Heart left ventricle (tissue), 16 donors: ENCODE results near the gene AFF3. TPM values are rescaled to one million over a fixed set of nuclear protein-coding genes. Genes with fewer than 3 reads are reported as not detected.

Experiments used
- ATAC-seq, 4 donors: fragments of 200-7000 bp; cut with Tn5 transposase; one replicate each; pipeline ENCODE4 v1.9.1; 2020 to 2022; ENCODE audit warnings: moderate library complexity in 4 of 4, mild to moderate bottlenecking in 3 of 4, moderate number of reproducible peaks in 1 of 4
- DNase-seq, 5 donors: peaks; one replicate each; pipeline ENCODE4 v3.0.0-alpha.2; 2020
- H3K27ac ChIP-seq, 12 donors: fragments of 200-600 bp; sonication (generic) in 4 of 12; one replicate each; pipeline versions ENCODE4 v1.5.0 to v1.8.0; 2016 to 2022; ENCODE audit warnings: mild to moderate bottlenecking in 2 of 12
- H3K27me3 ChIP-seq, 9 donors: fragments of 200-600 bp; sonication (generic) in 2 of 9; one replicate each; pipeline versions ENCODE4 v1.5.1 to v1.8.0; 2016 to 2022; ENCODE audit warnings: mild to moderate bottlenecking in 3 of 9
- H3K36me3 ChIP-seq, 9 donors: fragments of 200-600 bp; sonication (generic) in 2 of 9; one replicate each; pipeline versions ENCODE4 v1.5.0 to v1.8.0; 2018 to 2022; ENCODE audit warnings: mild to moderate bottlenecking in 2 of 9
- H3K4me1 ChIP-seq, 12 donors: fragments of 200-600 bp; sonication (generic) in 4 of 12; one replicate each; pipeline versions ENCODE4 v1.5.0 to v1.8.0; 2016 to 2022; ENCODE audit warnings: mild to moderate bottlenecking in 3 of 12
- H3K4me3 ChIP-seq, 12 donors: fragments of 200-600 bp; sonication (generic) in 4 of 12; one replicate each; pipeline versions ENCODE4 v1.5.0 to v1.8.0; 2017 to 2022; ENCODE audit warnings: mild to moderate bottlenecking in 9 of 12, moderate library complexity in 4 of 12
- H3K9me3 ChIP-seq, 12 donors: fragments of 200-600 bp; sonication (generic) in 4 of 12; one replicate each; pipeline versions ENCODE4 v1.5.0 to v1.8.0; 2016 to 2022; ENCODE audit warnings: mild to moderate bottlenecking in 1 of 12
- CTCF ChIP-seq, 12 donors: fragments of 200-600 bp; sonication (generic) in 4 of 12; IDR thresholded peaks; one replicate each; pipeline versions ENCODE4 v1.5.0 to v1.8.0; 2018 to 2022; ENCODE audit warnings: antibody characterized with exemption in 12 of 12, mild to moderate bottlenecking in 5 of 12
- POLR2A ChIP-seq, 2 donors: fragments of 450-650 bp; IDR thresholded peaks; one replicate each; pipeline ENCODE4 v1.6.1; 2017; ENCODE audit warnings: antibody characterized with exemption in 2 of 2, mild to moderate bottlenecking in 2 of 2, moderate library complexity in 2 of 2
- WGBS, 4 donors: extraction: QIAGEN DNeasy Blood & Tissue Kit in 2 of 4; methylation state at CpG; one replicate each; pipeline versions ENCODE4 v1.1.5 to v1.1.7; 2013 to 2018; 5-methylcytosine and 5-hydroxymethylcytosine counted together
- intact Hi-C, 10 donors: fragments of 100-400 bp; cut with DNase I; formaldehyde crosslinking; loops; one replicate each; pipeline versions ENCODE4 v1.11.1 to v1.14.2; 2022
- polyA plus RNA-seq, 2 donors: library from polyadenylated mRNA; stranded (reverse); fragments of 200-250 nt; gene quantifications; one replicate each; pipeline ENCODE4 v1.2.3, GENCODE V29; 2013
- total RNA-seq, 9 donors: library from RNA; depleted of rRNA in 2 of 9; stranded (reverse); fragments of >200 nt in 2 of 9; fragmentation: NEBNext Ultra II Directional in 3 of 9; extraction: Animal tissue kit (Norgen Biotek cat#: 25700) in 3 of 9; gene quantifications; one replicate each; pipeline versions ENCODE4 v1.1.0 to v1.2.4, GENCODE V29; 2016 to 2023
- donor health status: ischemic (EF 13 %, LVEDD 7.1; RV severe dilation, severe dysfunction).
- donor health status: healthy with polysubstance abuse.
- donor health status: DM: no; HTN: yes; CAD: no.
- donor health status: DM: no; HTN: no; CAD: no.
- donor health status: ischemic (EF 25% LVEDD 6.9; RV normal size, moderate dysfunction).
- donor health status: ischemic (EF 25% LVEDD 5.7; RV mildly dilated, moderate dysfunction).
- donor health status: healthy.
- donor health status: DM: yes; HTN: yes; CAD: no.
- donor health status: ischemic (EF 35%, LVEDD 5.7; RV mildly dilated, moderate dysfunction).
- donor health status: nonischemic (EF 11% LVEDD 7.7; RV severe dilation, severe dysfunction).
- donor health status: DM: yes; HTN: yes; CAD: no.
- donor health status: PGD.
- donor health status: ischemic (EF 29% LVEDD 5.4; RV normal size, mild dysfunction).
- donor health status: nonischemic (EF 23%, LVEDD 6.1; RV moderate dilation, normal function).

The AFF3 gene
- total and polyA plus RNA-seq, 11 donors: 1.3 to 15.5 (median 4.7) TPM

GRCh38 chr2:99569386-99569785 is 573.0 kb downstream of the AFF3 start:
- H3K4me1 ChIP-seq: peaks cover 0 to 14% (median 0%) of the 10 kb centered on the region in 12 donors
- ATAC-seq (no peak), DNase-seq (no peak)
- H3K9me3 ChIP-seq: no peaks in the 10 kb centered on the region
- H3K36me3 ChIP-seq: peaks cover 0 to 25% (median 0%) of the 10 kb centered on the region in 9 donors
- no peaks in the 10 kb centered on the region for H3K27me3 ChIP-seq
- no peak overlapping the region for H3K4me3 ChIP-seq
- intact Hi-C loops: loop anchor here in 4 of 10 donors (10.0 kb wide), 2 partner anchors 135 to 155 kb away; no protein-coding TSS in a partner anchor
- WGBS, 4 donors: 95 to 98% (median 97%) methylated on average over 5 of the region's 5 CpGs
- no peak overlapping the region for H3K27ac ChIP-seq
- TF ChIP-seq POLR2A (IDR thresholded peaks at IDR 0.05) (no peak), CTCF (IDR thresholded peaks at IDR 0.05) (no peak)

GRCh38 chr2:99565227-99565626 is 577.2 kb downstream of the AFF3 start:
- no peak overlapping the region for H3K4me3 ChIP-seq
- no peaks in the 10 kb centered on the region for H3K9me3 ChIP-seq
- no peaks in the 10 kb centered on the region for H3K27me3 ChIP-seq
- WGBS, 4 donors: 70 to 83% (median 77%) methylated on average over 5 to 7 of the region's 7 CpGs
- ATAC-seq (no peak), DNase-seq (no peak)
- H3K27ac ChIP-seq: no peak overlapping the region
- H3K36me3 ChIP-seq: peaks cover 0 to 26% (median 0%) of the 10 kb centered on the region in 9 donors
- TF ChIP-seq CTCF (IDR thresholded peaks at IDR 0.05): no peak
- no peak for TF ChIP-seq POLR2A (IDR thresholded peaks at IDR 0.05)
- H3K4me1 ChIP-seq: no peaks in the 10 kb centered on the region
- intact Hi-C loops: loop anchor here in 4 of 10 donors (10.0 kb wide), 2 partner anchors 140 to 160 kb away; no protein-coding TSS in a partner anchor

DNA sequence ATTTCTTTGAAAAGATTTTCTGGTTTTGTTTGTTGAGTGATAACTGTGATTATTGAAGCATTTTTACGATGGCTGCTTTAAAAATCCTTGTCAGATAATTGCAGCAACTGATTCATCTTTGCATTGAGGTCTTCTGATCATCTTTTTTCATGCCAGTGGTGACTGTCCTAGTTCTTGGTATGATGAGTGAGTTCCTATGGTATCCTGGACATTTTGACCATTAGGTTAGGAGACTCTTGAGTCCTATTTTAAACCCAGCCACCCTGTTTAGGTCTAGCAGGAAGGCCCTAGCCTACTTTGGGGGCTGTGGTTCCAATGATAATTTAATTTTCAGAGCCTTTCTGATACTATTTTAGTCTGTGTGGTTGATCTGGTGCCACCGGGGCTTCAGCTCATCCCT is 579.9 kb downstream of the AFF3 start:
- Histone ChIP-seq H3K27me3 (no peaks in the 10 kb centered on the region), H3K27ac (no peak overlapping the region), H3K9me3 (no peaks in the 10 kb centered on the region), H3K4me1 (peaks cover 0 to 5% (median 0%) of the 10 kb centered on the region in 12 donors), H3K36me3 (peaks cover 0 to 33% (median 0%) of the 10 kb centered on the region in 9 donors), H3K4me3 (no peak overlapping the region)
- ATAC-seq (no peak), DNase-seq (no peak)
- 83 to 97% (median 88%) methylated on average over 2 of the region's 2 CpGs for WGBS, 4 donors
- intact Hi-C loops: loop anchor here in 6 of 10 donors (5.0 to 10.0 kb wide), 5 partner anchors 142 to 695 kb away; no protein-coding TSS in a partner anchor
- TF ChIP-seq CTCF (IDR thresholded peaks at IDR 0.05): no peak
- no peak for TF ChIP-seq POLR2A (IDR thresholded peaks at IDR 0.05)

- DNase-seq: no peak
- H3K36me3 ChIP-seq: peaks cover 0 to 33% (median 0%) of the 10 kb centered on the region in 9 donors
- H3K27me3 ChIP-seq: no peaks in the 10 kb centered on the region
- H3K4me1 ChIP-seq: peaks cover 0 to 5% (median 0%) of the 10 kb centered on the region in 12 donors
- H3K27ac ChIP-seq: no peak overlapping the region
- intact Hi-C loops: loop anchor here in 6 of 10 donors (2.0 to 10.0 kb wide), 6 partner anchors 143 to 695 kb away; no protein-coding TSS in a partner anchor
- no peaks in the 10 kb centered on the region for H3K9me3 ChIP-seq
- WGBS, 4 donors: 74 to 79% (median 75%) methylated on average over 3 of the region's 3 CpGs
- TF ChIP-seq CTCF (IDR thresholded peaks at IDR 0.05) (no peak), POLR2A (IDR thresholded peaks at IDR 0.05) (no peak)
- ATAC-seq: no peak
- H3K4me3 ChIP-seq: no peak overlapping the region
These were observed 580.6 kb downstream of the AFF3 start for GRCh38 chr2:99561804-99562203.
